Thyroid gland (tissue), 4 donors: Measurements from ENCODE around the gene EPHA3. TPM values are rescaled to one million over a fixed set of nuclear protein-coding genes. Genes with fewer than 3 reads are reported as not detected.

Source experiments
- DNase-seq, 2 donors: peaks; one replicate each; pipeline ENCODE4 v3.0.0-alpha.2; 2019
- H3K27ac ChIP-seq, 3 donors: fragments of 200-600 bp; sonication (generic); 1 replicate in 2 of 3; 2 replicates in 1 of 3; pipeline ENCODE4 v1.5.1; 2016 to 2019; ENCODE audit warnings: mild to moderate bottlenecking in 1 of 3, moderate library complexity in 1 of 3
- H3K27me3 ChIP-seq: fragments of 200-600 bp; sonication (generic); one replicate; pipeline ENCODE4 v1.5.1; 2019
- H3K36me3 ChIP-seq, 2 donors: fragments of 200-600 bp; sonication (generic); one replicate each; pipeline ENCODE4 v1.5.1; 2016 to 2019
- H3K4me1 ChIP-seq, 2 donors: fragments of 200-600 bp; sonication (generic); one replicate each; pipeline ENCODE4 v1.5.1; 2017 to 2019
- H3K4me3 ChIP-seq, 3 donors: fragments of 200-600 bp; sonication (generic); replicated peaks in 1 of 3; 1 replicate in 2 of 3; 2 replicates in 1 of 3; pipeline ENCODE4 v1.5.1; 2016; ENCODE audit warnings: mild to moderate bottlenecking in 1 of 3
- H3K9me3 ChIP-seq: fragments of 200-600 bp; sonication (generic); one replicate; pipeline ENCODE4 v1.5.1; 2017
- POLR2A ChIP-seq, 2 donors: fragments of 450-650 bp; IDR thresholded peaks; one replicate each; pipeline ENCODE4 v1.6.1; 2017; ENCODE audit warnings: antibody characterized with exemption in 2 of 2, mild to moderate bottlenecking in 2 of 2, moderate library complexity in 1 of 2
- WGBS, 2 donors: methylation state at CpG; one replicate each; pipeline ENCODE4 v1.1.5; 2017; 5-methylcytosine and 5-hydroxymethylcytosine counted together
- intact Hi-C: fragments of 100-400 bp; cut with DNase I; formaldehyde crosslinking; loops from one replicate; pipeline ENCODE4 v1.15.1; 2023
- total RNA-seq, 4 donors: library from RNA; depleted of rRNA; stranded (reverse); fragments of >200 nt; gene quantifications; one replicate each; pipeline ENCODE4 v1.2.3, GENCODE V29; 2016
- TF ChIP-seq, protein P1 (sequence below), 6 experiments: fragments of 200-600 bp in 3 of 6; fragments of 450-650 bp in 3 of 6; sonication (generic) in 3 of 6; IDR thresholded peaks; one replicate each; pipeline ENCODE4 v1.5.1; 2016 to 2019; ENCODE audit warnings: antibody characterized with exemption in 6 of 6, mild to moderate bottlenecking in 2 of 6, inconsistent platforms in 1 of 6, moderate library complexity in 1 of 6

EPHA3 gene
- total RNA-seq, 4 donors from 2014 or later, result 27.3 to 41.6 (median 35.4) TPM

- H3K27ac ChIP-seq, result no peak overlapping the region
- H3K4me1 ChIP-seq, result no peaks in the 10 kb centered on the region
- intact Hi-C loops, result no loop called here
- H3K27me3 ChIP-seq, result no peaks in the 10 kb centered on the region
- no peaks in the 10 kb centered on the region for H3K36me3 ChIP-seq
- TF ChIP-seq POLR2A (IDR thresholded peaks at IDR 0.05), result no peak
- TF ChIP-seq, protein P1, sequence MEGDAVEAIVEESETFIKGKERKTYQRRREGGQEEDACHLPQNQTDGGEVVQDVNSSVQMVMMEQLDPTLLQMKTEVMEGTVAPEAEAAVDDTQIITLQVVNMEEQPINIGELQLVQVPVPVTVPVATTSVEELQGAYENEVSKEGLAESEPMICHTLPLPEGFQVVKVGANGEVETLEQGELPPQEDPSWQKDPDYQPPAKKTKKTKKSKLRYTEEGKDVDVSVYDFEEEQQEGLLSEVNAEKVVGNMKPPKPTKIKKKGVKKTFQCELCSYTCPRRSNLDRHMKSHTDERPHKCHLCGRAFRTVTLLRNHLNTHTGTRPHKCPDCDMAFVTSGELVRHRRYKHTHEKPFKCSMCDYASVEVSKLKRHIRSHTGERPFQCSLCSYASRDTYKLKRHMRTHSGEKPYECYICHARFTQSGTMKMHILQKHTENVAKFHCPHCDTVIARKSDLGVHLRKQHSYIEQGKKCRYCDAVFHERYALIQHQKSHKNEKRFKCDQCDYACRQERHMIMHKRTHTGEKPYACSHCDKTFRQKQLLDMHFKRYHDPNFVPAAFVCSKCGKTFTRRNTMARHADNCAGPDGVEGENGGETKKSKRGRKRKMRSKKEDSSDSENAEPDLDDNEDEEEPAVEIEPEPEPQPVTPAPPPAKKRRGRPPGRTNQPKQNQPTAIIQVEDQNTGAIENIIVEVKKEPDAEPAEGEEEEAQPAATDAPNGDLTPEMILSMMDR (IDR thresholded peaks at IDR 0.05), result no peak
- no peak overlapping the region for H3K4me3 ChIP-seq
- no peaks in the 10 kb centered on the region for H3K9me3 ChIP-seq
- DNase-seq, result no peak
Measured at GRCh38 chr3:89358281-89358680, 250.9 kb downstream of the EPHA3 start.

GRCh38 chr3:89360156-89360555, 252.7 kb downstream of the EPHA3 start:
- Histone ChIP-seq H3K4me3 (no peak overlapping the region), H3K27me3 (no peaks in the 10 kb centered on the region), H3K4me1 (no peaks in the 10 kb centered on the region), H3K27ac (no peak overlapping the region), H3K36me3 (no peaks in the 10 kb centered on the region), H3K9me3 (no peaks in the 10 kb centered on the region)
- no peak for TF ChIP-seq POLR2A (IDR thresholded peaks at IDR 0.05)
- TF ChIP-seq, protein P1 (IDR thresholded peaks at IDR 0.05), result no peak
- WGBS, 2 donors, result 94 to 96% methylated on average over 1 of the region's 1 CpG
- DNase-seq, result no peak
- intact Hi-C loops, result no loop called here

GRCh38 chr3:89362496-89362895, 255.1 kb downstream of the EPHA3 start:
- H3K9me3 ChIP-seq, result no peaks in the 10 kb centered on the region
- no peaks in the 10 kb centered on the region for H3K36me3 ChIP-seq
- no peak overlapping the region for H3K27ac ChIP-seq
- TF ChIP-seq, protein P1 (IDR thresholded peaks at IDR 0.05), result no peak
- no peak for TF ChIP-seq POLR2A (IDR thresholded peaks at IDR 0.05)
- no peaks in the 10 kb centered on the region for H3K4me1 ChIP-seq
- 75 to 77% methylated on average over 1 of the region's 1 CpG for WGBS, 2 donors
- H3K27me3 ChIP-seq, result no peaks in the 10 kb centered on the region
- DNase-seq, result no peak
- intact Hi-C loops, result no loop called here
- no peak overlapping the region for H3K4me3 ChIP-seq

- TF ChIP-seq, protein P1 (IDR thresholded peaks at IDR 0.05), result no peak
- no peak for TF ChIP-seq POLR2A (IDR thresholded peaks at IDR 0.05)
- Histone ChIP-seq H3K27ac (no peak overlapping the region), H3K4me1 (no peaks in the 10 kb centered on the region), H3K27me3 (no peaks in the 10 kb centered on the region), H3K36me3 (no peaks in the 10 kb centered on the region), H3K4me3 (no peak overlapping the region), H3K9me3 (no peaks in the 10 kb centered on the region)
- no peak for DNase-seq
- intact Hi-C loops, result no loop called here
- WGBS, 2 donors, result 78 to 83% methylated on average over 3 of the region's 3 CpGs
Measured at GRCh38 chr3:89363171-89363570, 255.8 kb downstream of the EPHA3 start.

DNA sequence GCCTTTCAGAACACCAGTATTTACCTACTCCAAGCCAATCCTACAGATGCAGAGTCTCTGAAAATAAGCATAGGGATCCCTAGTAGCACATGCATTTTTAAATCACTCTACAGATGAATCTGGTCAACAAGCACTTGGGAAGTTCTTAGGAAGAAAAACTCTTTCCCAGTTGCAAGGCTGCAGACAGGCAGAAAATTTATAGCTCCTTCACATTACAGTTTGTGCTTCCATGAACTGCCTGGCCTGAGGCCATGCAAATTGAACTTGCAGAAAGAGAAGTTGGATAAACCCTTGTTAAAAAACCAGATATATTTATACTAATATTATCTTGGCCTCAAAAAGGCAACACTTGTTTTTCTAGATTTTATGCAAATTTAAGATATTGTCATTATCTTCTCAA, 256.9 kb downstream of the EPHA3 start:
- TF ChIP-seq, protein P1 (IDR thresholded peaks at IDR 0.05), result no peak
- no peak for TF ChIP-seq POLR2A (IDR thresholded peaks at IDR 0.05)
- Histone ChIP-seq H3K9me3 (no peaks in the 10 kb centered on the region), H3K36me3 (no peaks in the 10 kb centered on the region), H3K4me3 (no peak overlapping the region), H3K27ac (no peak overlapping the region), H3K27me3 (no peaks in the 10 kb centered on the region), H3K4me1 (no peaks in the 10 kb centered on the region)
- intact Hi-C loops, result no loop called here
- no peak for DNase-seq
